WTC11 (cell line): Measurements from ENCODE around the gene ALDH1A2.

Experiments
- CREB1 ChIP-seq: sonication (generic); formaldehyde crosslinking; IDR thresholded peaks from 2 replicates; pipeline ENCODE4 v1.8.0; 2023; ENCODE audit warnings: mild to moderate bottlenecking, missing genetic modification reagents
- FOXJ3 ChIP-seq: sonication (generic); formaldehyde crosslinking; IDR thresholded peaks from 2 replicates; pipeline ENCODE4 v1.9.0; 2021; ENCODE audit warnings: missing genetic modification reagents, mild to moderate bottlenecking, borderline replicate concordance
- MXD4 ChIP-seq: fragments of 250-450 bp; sonication (Bioruptor Pico); IDR thresholded peaks from 2 replicates; pipeline ENCODE4 v1.8.0; 2021; ENCODE audit warnings: mild to moderate bottlenecking, moderate library complexity, borderline replicate concordance
- NR1H2 ChIP-seq: sonication (generic); formaldehyde crosslinking; IDR thresholded peaks from 2 replicates; pipeline ENCODE4 v1.9.0; 2021; ENCODE audit warnings: mild to moderate bottlenecking, moderate library complexity, missing genetic modification reagents
- RORB ChIP-seq: fragments of 250-450 bp; sonication (Bioruptor Pico); IDR thresholded peaks from 2 replicates; pipeline ENCODE4 v1.9.0; 2021; ENCODE audit warnings: mild to moderate bottlenecking
- TF ChIP-seq, protein P1 (sequence below): sonication (generic); formaldehyde crosslinking; conservative IDR thresholded peaks from 2 replicates; pipeline ENCODE4 v1.8.1; 2023; ENCODE audit warnings: mild to moderate bottlenecking, low read depth, missing genetic modification reagents, moderate library complexity
- TF ChIP-seq, protein P2 (sequence below): fragments of 250-450 bp; sonication (Bioruptor Pico); IDR thresholded peaks from 2 replicates; pipeline ENCODE4 v1.9.0; 2021; ENCODE audit warnings: moderate library complexity, mild to moderate bottlenecking, inconsistent platforms, borderline replicate concordance
- TF ChIP-seq, protein P3 (sequence below): fragments of 200-600 bp; IDR thresholded peaks from 2 replicates; pipeline ENCODE4 v1.8.0; 2022; ENCODE audit warnings: antibody characterized with exemption
- TF ChIP-seq, protein P4 (sequence below): sonication (generic); formaldehyde crosslinking; IDR thresholded peaks from 2 replicates; pipeline ENCODE4 v1.8.0; 2022; ENCODE audit warnings: mild to moderate bottlenecking, missing genetic modification reagents
- TF ChIP-seq, protein P5 (sequence below): sonication (generic); formaldehyde crosslinking; IDR thresholded peaks from 2 replicates; pipeline ENCODE4 v1.8.1; 2022; ENCODE audit warnings: low read depth, mild to moderate bottlenecking, moderate library complexity, missing genetic modification reagents, borderline replicate concordance

DNA sequence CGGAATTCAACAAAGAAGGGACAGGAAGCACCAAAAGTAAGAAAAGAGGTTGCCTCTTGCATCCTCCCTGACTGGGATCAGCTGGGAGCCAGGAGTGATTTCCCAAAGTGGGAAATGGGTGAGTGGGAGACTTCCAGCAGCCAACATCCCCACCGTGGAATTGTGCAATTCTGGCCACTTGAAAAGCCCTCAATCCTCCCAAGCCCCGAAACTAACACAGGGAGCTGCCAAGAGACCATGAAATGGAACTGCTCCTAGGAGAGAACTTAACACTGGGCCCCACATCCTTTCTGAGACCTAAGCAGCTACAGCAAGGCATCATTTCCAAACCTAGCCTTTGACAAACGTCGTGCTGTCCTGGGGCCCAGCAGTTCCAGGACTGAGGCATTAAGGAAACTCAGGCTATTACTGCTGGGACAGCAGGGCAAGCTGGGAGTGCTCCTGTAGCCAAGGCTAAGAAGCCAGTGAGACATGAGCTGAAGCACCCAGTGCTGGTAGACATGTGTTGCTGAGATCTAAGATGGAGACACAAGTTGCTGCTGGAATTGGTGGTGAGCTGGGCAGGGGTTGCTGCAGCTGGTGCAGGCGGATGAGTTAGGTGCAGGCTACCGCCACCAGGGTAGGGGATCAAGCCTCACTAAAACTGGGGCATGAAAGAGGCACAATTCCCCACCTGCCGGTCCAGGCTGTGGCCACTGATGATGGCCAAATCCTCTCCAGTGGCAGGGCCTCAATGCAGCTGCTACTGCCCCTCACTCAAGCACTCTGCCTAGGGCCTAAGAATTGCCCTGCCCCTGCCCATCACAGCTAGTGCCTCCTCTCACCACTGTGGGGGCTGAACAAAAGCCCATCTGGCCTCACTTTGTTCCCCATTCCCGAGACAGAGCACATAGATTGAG lies 43.9 kb downstream of the ALDH1A2 start:
- TF ChIP-seq MXD4 (CRISPR knock-in tag) (no peak), RORB (CRISPR knock-in tag) (no peak), CREB1 (CRISPR knock-in tag) (no peak), FOXJ3 (CRISPR knock-in tag) (no peak), NR1H2 (no peak)
- TF ChIP-seq, protein P1, sequence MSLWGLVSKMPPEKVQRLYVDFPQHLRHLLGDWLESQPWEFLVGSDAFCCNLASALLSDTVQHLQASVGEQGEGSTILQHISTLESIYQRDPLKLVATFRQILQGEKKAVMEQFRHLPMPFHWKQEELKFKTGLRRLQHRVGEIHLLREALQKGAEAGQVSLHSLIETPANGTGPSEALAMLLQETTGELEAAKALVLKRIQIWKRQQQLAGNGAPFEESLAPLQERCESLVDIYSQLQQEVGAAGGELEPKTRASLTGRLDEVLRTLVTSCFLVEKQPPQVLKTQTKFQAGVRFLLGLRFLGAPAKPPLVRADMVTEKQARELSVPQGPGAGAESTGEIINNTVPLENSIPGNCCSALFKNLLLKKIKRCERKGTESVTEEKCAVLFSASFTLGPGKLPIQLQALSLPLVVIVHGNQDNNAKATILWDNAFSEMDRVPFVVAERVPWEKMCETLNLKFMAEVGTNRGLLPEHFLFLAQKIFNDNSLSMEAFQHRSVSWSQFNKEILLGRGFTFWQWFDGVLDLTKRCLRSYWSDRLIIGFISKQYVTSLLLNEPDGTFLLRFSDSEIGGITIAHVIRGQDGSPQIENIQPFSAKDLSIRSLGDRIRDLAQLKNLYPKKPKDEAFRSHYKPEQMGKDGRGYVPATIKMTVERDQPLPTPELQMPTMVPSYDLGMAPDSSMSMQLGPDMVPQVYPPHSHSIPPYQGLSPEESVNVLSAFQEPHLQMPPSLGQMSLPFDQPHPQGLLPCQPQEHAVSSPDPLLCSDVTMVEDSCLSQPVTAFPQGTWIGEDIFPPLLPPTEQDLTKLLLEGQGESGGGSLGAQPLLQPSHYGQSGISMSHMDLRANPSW (CRISPR knock-in tag) = no peak
- TF ChIP-seq, protein P2, sequence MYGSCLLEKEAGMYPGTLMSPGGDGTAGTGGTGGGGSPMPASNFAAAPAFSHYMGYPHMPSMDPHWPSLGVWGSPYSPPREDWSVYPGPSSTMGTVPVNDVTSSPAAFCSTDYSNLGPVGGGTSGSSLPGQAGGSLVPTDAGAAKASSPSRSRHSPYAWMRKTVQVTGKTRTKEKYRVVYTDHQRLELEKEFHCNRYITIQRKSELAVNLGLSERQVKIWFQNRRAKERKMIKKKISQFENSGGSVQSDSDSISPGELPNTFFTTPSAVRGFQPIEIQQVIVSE = no peak
- TF ChIP-seq, protein P3, sequence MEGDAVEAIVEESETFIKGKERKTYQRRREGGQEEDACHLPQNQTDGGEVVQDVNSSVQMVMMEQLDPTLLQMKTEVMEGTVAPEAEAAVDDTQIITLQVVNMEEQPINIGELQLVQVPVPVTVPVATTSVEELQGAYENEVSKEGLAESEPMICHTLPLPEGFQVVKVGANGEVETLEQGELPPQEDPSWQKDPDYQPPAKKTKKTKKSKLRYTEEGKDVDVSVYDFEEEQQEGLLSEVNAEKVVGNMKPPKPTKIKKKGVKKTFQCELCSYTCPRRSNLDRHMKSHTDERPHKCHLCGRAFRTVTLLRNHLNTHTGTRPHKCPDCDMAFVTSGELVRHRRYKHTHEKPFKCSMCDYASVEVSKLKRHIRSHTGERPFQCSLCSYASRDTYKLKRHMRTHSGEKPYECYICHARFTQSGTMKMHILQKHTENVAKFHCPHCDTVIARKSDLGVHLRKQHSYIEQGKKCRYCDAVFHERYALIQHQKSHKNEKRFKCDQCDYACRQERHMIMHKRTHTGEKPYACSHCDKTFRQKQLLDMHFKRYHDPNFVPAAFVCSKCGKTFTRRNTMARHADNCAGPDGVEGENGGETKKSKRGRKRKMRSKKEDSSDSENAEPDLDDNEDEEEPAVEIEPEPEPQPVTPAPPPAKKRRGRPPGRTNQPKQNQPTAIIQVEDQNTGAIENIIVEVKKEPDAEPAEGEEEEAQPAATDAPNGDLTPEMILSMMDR = no peak
- TF ChIP-seq, protein P4, sequence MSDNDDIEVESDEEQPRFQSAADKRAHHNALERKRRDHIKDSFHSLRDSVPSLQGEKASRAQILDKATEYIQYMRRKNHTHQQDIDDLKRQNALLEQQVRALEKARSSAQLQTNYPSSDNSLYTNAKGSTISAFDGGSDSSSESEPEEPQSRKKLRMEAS (CRISPR knock-in tag) = no peak
- TF ChIP-seq, protein P5, sequence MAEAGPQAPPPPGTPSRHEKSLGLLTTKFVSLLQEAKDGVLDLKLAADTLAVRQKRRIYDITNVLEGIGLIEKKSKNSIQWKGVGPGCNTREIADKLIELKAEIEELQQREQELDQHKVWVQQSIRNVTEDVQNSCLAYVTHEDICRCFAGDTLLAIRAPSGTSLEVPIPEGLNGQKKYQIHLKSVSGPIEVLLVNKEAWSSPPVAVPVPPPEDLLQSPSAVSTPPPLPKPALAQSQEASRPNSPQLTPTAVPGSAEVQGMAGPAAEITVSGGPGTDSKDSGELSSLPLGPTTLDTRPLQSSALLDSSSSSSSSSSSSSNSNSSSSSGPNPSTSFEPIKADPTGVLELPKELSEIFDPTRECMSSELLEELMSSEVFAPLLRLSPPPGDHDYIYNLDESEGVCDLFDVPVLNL = no peak
